Measurements from ENCODE around the gene MTRFR. TPM values are rescaled to one million over a fixed set of nuclear protein-coding genes. Genes with fewer than 3 reads are reported as not detected.
"Not testable (repeated sequence)": the region's sequence is repeated elsewhere in the genome, so short reads cannot be mapped to it uniquely, and the experiment has no call there.

The MTRFR gene
- 10 to 100 TPM; 29.9 to 30.0 TPM for total RNA-seq

DNA sequence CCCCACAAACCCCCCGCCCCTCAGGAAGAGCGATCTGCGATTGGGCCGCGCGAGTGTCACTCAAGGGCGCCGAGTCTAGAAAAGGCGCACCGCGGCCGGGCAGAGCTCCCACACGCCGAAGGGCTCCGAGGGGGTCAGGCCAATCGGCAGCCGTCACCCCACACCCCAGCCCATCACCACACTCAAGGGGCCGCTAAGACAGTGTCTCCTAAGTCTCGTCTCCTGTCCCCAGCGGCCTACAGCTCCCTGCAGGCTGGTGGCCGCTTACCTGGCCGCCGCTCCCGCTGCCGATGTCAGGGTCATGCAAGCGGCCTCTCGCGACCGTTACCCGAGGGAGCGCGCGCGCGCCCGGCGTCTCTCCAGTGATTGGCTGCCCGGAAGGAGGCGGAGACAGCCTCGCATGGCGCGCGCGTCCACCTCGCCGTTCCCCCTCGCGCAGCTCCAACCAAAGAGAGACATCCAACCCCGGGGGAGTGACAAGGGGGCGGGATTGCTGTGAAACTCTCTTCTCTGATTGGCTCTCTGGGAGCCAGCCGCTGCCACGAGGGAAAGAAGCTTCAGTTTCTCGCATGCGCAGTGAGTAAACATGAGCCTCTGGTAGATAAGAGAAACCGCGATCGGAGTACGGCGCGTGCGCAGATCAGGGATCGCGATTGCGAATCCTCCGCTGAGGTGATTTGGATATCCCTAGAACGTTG lies at the start of gene MTRFR, which contains the start of gene MPHOSPH9:
TSS of gene MTRFR (plus strand) at position 630 of the 698 bp plus-strand sequence. CDS start 20,239 bp downstream, outside the sequence.
TSS of gene MPHOSPH9 (minus strand) at position 335 of the 698 bp plus-strand sequence. CDS start 2,777 bp downstream, outside the sequence.
- peaks cover 76% of the 10 kb centered on the region for H3K4me1 Mint-ChIP-seq
- CTCF ChIA-PET = interaction anchor here (0.5 to 3.4 kb wide), 13 partner anchors 8 to 752 kb away, joined by 3 to 24 read pairs (median 4); partner anchors contain the start of gene KMT5A
- POLR2A ChIA-PET = interaction anchor here (0.6 to 5.9 kb wide), 72 partner anchors 9 to 1155 kb away, joined by 3 to 157 read pairs (median 5); partner anchors contain the start of genes ABCB9, ARL6IP4, ATP6V0A2 and DDX55

DNA sequence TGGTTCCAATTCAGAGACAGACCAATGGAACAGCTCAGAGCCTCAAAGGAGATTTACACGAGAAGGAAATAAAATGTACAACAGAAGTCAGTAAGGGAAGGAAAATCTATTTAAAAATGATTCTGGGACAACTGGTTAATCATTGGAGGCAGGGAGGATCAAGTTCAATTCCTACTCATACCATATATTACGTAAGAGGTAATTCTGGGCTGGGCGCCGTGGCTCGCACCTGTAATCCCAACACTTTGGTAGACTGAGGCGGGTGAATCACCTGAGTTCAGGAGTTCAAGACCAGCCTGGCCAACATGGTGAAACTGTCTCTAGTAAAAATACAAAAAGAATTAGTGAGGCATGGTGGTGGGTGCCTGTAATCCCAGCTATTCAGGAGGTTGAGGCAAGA lies 45.6 kb upstream of the MTRFR start:
- Mint-ChIP-seq H3K4me1 (peaks cover 2% of the 10 kb centered on the region), H3K9me3 (no peaks in the 10 kb centered on the region), H3K27me3 (no peaks in the 10 kb centered on the region), H3K27ac (no peak overlapping the region), H3K36me3 (ENCODE audit: low read depth) (peaks cover 53% of the 10 kb centered on the region), H3K4me3 (no peak overlapping the region)
- no peak for DNase-seq
- ChIA-PET POLR2A (interaction anchor here (0.7 kb wide), 1 partner anchor 21 kb away, joined by 3 read pairs; no protein-coding TSS in a partner anchor), CTCF (no interaction called here)

More for the DNA sequence above, at the start of gene MTRFR, which contains the start of gene MPHOSPH9:
- Mint-ChIP-seq H3K27ac (peak within 1 kb of the TSS; percentile 97), H3K9me3 (no peaks in the 10 kb centered on the region), H3K36me3 (ENCODE audit: low read depth) (peaks cover 48% of the 10 kb centered on the region), H3K27me3 (no peaks in the 10 kb centered on the region), H3K4me3 (peak within 1 kb of the TSS; percentile 94)
- DNase-seq = peak; percentile 99

DNA sequence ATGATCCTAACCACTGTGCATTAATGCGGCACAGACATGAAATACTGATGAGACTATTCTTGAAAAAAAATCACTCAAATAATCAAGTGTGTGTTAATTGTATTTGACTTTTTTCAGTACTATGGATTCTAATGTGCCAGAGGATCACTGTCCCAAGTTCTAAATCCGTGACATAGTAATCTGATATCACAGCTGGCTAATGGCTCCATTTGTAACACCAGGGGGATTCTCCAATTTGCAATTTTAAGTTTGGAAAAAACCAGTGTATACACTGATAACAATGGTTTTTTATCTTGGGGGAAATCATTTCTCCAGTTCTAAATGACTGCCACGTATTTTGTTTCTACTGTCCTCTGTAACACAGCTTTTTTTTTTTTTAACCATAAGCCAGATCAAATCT lies 33.3 kb upstream of the MTRFR start:
- no peaks in the 10 kb centered on the region for H3K27me3 Mint-ChIP-seq
- no peak overlapping the region for H3K27ac Mint-ChIP-seq
- DNase-seq = no peak
- H3K4me1 Mint-ChIP-seq = peaks cover 19% of the 10 kb centered on the region
- CTCF ChIA-PET = interaction anchor here (1.0 to 1.3 kb wide), 2 partner anchors 36 to 38 kb away, joined by 4 to 6 read pairs; no protein-coding TSS in a partner anchor
- POLR2A ChIA-PET = no interaction called here
- H3K4me3 Mint-ChIP-seq = no peak overlapping the region
- H3K36me3 Mint-ChIP-seq (ENCODE audit: low read depth) = peaks cover 56% of the 10 kb centered on the region
- H3K9me3 Mint-ChIP-seq = no peaks in the 10 kb centered on the region

DNA sequence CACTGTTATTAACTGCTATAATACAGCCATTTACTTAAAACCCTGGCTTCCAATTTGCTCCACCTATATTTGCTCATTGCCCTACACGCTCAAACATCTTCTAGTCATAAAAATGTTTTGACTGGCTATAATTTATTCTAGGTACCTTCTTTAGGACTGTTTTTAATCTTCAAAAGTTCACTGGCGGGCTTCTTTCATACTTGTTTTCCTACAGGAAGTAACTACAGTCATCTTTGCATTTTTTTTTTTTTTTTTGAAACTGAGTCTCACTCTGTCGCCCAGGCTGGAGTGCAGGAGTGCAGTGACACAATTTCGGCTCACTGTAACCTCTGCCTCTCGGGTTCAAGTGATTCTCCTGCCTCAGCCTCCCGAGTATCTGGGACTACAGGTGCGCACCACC lies 32.8 kb upstream of the MTRFR start:
- ChIA-PET POLR2A (interaction anchor here (2.1 kb wide), 1 partner anchor 23 kb away, joined by 8 read pairs; no protein-coding TSS in a partner anchor), CTCF (interaction anchor here (1.0 to 1.3 kb wide), 2 partner anchors 36 to 38 kb away, joined by 4 to 6 read pairs; no protein-coding TSS in a partner anchor)
- Mint-ChIP-seq H3K9me3 (no peaks in the 10 kb centered on the region), H3K27me3 (no peaks in the 10 kb centered on the region), H3K36me3 (ENCODE audit: low read depth) (peaks cover 55% of the 10 kb centered on the region), H3K4me1 (peaks cover 19% of the 10 kb centered on the region), H3K4me3 (no peak overlapping the region), H3K27ac (peak overlapping the region; percentile 61)
- no peak for DNase-seq

DNA sequence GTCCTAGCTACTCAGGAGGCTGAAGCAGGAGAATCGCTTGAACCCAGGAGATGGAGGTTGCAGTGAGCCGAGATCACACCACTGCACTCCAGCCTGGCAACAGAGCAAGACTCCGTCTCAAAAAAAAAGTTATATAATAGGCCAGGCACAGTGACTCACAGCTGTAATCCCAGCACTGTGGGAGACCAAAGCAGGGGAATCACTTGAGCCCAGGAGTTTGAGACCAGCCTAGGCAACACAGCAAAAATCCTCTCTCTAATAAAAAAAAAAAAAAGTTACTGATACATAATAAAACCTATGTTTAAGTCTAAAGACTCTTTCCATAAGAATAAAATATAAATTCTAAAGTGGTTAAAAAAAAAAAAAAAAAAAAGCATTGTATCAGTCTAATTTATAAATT lies 26.4 kb upstream of the MTRFR start:
- DNase-seq, H3K4me1 Mint-ChIP-seq, H3K9me3 Mint-ChIP-seq, H3K27ac Mint-ChIP-seq, CTCF ChIA-PET, H3K27me3 Mint-ChIP-seq, POLR2A ChIA-PET, H3K4me3 Mint-ChIP-seq: not testable (repeated sequence)
- peaks cover 56% of the 10 kb centered on the region for H3K36me3 Mint-ChIP-seq (ENCODE audit: low read depth)

DNA sequence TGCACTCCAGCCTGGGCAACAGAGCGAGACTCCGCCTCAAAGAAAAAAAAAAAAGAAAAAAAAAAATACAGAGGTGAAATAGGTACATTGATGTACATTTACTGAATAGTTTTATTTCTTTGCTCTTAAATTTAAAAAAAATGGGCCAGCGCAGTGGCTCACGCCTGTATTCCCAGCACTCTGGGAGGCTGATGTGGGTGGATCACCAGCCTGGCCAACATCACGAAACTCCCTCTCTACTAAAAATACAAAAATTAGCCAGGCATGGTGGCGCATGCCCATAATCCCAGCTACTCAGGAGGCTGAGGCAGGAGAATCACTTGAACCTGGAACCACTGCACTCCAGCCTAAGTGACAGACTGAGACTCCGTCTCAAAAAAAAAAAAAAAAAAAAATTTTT lies 25.4 kb upstream of the MTRFR start:
- ChIA-PET CTCF (interaction anchor here (0.7 kb wide), 2 partner anchors 11 to 129 kb away, joined by 4 read pairs; no protein-coding TSS in a partner anchor), POLR2A (interaction anchor here (2.1 kb wide), 1 partner anchor 25 kb away, joined by 12 read pairs; the partner anchor contains the start of genes MPHOSPH9 and MTRFR)
- not testable (repeated sequence) for H3K27ac Mint-ChIP-seq, DNase-seq, H3K4me3 Mint-ChIP-seq, H3K27me3 Mint-ChIP-seq, H3K4me1 Mint-ChIP-seq, H3K9me3 Mint-ChIP-seq
- H3K36me3 Mint-ChIP-seq (ENCODE audit: low read depth) = peaks cover 53% of the 10 kb centered on the region

DNA sequence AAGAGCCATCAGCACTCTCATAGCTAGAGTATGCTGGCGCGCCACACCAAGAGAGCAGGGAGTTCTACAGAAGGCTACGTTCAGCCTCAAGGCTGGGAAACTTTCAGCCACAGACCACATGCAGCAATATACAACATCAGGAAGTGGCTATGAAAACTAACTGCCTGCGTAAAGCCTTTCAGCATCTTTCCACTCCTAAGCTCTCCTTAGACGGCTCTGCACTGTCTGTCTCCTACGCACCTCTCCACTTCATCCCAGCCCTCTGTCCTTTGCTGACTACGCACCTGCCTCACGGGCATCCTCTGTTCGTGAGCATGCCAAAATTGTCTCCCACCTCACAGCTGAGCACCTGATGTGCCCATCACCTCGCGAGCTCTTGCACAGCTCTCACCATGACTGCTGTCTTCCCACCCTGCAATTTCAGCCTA lies 10.0 kb upstream of the MTRFR start:
- peaks cover 40% of the 10 kb centered on the region for H3K4me1 Mint-ChIP-seq
- POLR2A ChIA-PET = interaction anchor here (0.6 to 4.3 kb wide), 12 partner anchors 9 to 490 kb away, joined by 3 to 157 read pairs (median 4); partner anchors contain the start of genes MPHOSPH9, MTRFR, OGFOD2 and PITPNM2
- no peaks in the 10 kb centered on the region for H3K9me3 Mint-ChIP-seq
- no peaks in the 10 kb centered on the region for H3K27me3 Mint-ChIP-seq
- DNase-seq = peak; percentile 73
- peak overlapping the region; percentile 99 for H3K27ac Mint-ChIP-seq
- H3K4me3 Mint-ChIP-seq = peak overlapping the region; percentile 66
- CTCF ChIA-PET = interaction anchor here (0.6 to 8.0 kb wide), 9 partner anchors 9 to 386 kb away, joined by 3 to 92 read pairs (median 4); partner anchors contain the start of genes MPHOSPH9 and MTRFR
- H3K36me3 Mint-ChIP-seq (ENCODE audit: low read depth) = peaks cover 62% of the 10 kb centered on the region

DNA sequence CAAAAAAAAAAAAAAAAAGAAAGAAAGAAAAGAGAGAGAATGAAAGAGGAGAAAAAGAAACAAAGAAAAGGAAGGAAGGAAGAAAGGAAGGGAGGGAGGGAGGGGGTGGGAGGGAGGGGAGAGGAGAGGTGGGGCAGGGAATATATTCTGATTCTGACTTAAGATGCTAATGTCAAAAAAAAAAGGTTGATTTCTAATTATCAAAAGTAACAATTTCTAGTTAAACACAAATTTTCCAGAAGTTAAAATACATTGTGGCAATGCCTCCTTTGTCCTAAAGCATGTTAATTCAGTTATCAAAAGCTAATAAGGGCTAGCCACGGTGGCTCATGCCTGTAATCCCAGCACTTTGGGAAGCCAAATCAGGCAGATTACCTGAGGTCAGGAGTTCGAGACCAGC lies 7.8 kb upstream of the MTRFR start:
- H3K27me3 Mint-ChIP-seq = no peaks in the 10 kb centered on the region
- POLR2A ChIA-PET = interaction anchor here (1.4 to 4.3 kb wide), 3 partner anchors 8 to 251 kb away, joined by 3 to 157 read pairs (median 4); partner anchors contain the start of genes MPHOSPH9, MTRFR and OGFOD2
- H3K4me1 Mint-ChIP-seq = peaks cover 60% of the 10 kb centered on the region
- H3K4me3 Mint-ChIP-seq = no peak overlapping the region
- H3K36me3 Mint-ChIP-seq (ENCODE audit: low read depth) = peaks cover 53% of the 10 kb centered on the region
- CTCF ChIA-PET = interaction anchor here (1.1 to 8.0 kb wide), 3 partner anchors 8 to 16 kb away, joined by 6 to 92 read pairs (median 6); partner anchors contain the start of genes MPHOSPH9 and MTRFR
- no peaks in the 10 kb centered on the region for H3K9me3 Mint-ChIP-seq
- no peak for DNase-seq
- H3K27ac Mint-ChIP-seq = no peak overlapping the region

DNA sequence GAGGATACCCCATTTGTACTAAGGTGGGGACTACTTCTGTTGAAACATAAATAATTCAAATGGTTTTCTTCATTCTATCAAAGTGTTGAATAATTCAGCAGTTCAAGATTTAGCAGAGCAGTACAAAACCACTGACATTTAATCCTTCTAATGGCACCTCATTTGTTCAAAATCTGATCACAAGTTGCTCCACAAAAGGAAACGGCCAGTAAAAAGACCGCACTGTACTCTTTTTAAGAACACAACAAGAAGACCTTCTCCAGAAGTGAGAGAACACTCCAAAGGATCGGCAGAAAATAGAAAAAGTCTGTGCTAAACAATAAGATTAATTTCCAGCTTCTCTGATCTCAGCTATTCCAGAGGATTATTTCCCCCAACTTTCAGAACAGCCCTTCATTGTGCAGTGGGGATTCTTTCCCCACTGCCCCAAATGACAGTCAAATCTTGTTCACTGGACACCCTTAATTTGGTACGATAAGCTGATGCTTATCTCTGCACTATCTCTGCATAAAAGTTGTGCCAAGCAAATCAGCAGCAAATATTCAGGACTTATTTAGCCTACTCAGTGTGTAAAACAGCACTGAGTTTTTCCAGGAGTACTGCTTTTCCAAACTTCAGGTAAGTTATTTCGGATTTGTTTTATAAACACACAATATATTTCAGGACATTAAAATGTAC lies 5.5 kb upstream of the MTRFR start:
- no peaks in the 10 kb centered on the region for H3K9me3 Mint-ChIP-seq
- no peaks in the 10 kb centered on the region for H3K27me3 Mint-ChIP-seq
- H3K27ac Mint-ChIP-seq = no peak overlapping the region
- ChIA-PET POLR2A (interaction anchor here (1.4 kb wide), 1 partner anchor 11 kb away, joined by 3 read pairs; no protein-coding TSS in a partner anchor), CTCF (interaction anchor here (8.0 kb wide), 1 partner anchor 9 kb away, joined by 92 read pairs; no protein-coding TSS in a partner anchor)
- H3K36me3 Mint-ChIP-seq (ENCODE audit: low read depth) = peaks cover 44% of the 10 kb centered on the region
- H3K4me3 Mint-ChIP-seq = peak overlapping the region; percentile 13
- no peak for DNase-seq
- H3K4me1 Mint-ChIP-seq = peaks cover 67% of the 10 kb centered on the region

DNA sequence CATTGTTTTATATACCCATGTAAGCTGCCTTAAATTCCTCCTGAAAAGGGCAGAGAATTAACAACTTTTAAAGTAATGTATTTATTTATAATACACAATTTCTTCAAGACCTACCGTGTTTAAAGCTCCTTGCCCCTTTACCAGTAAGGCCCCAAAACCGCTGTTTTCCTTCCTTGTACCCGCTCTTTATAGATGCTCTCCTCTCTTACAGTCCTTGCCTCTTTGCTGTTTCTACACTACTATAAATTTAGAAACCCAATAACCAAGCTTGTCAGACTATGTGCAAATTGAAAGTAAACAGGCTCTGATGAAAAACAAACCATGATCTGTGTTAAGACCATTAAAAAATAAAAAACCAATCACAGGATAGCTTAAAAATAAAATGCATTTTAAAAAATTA lies 4.2 kb upstream of the MTRFR start:
- DNase-seq = no peak
- peaks cover 50% of the 10 kb centered on the region for H3K36me3 Mint-ChIP-seq (ENCODE audit: low read depth)
- CTCF ChIA-PET = interaction anchor here (8.0 kb wide), 1 partner anchor 8 kb away, joined by 92 read pairs; no protein-coding TSS in a partner anchor

DNA sequence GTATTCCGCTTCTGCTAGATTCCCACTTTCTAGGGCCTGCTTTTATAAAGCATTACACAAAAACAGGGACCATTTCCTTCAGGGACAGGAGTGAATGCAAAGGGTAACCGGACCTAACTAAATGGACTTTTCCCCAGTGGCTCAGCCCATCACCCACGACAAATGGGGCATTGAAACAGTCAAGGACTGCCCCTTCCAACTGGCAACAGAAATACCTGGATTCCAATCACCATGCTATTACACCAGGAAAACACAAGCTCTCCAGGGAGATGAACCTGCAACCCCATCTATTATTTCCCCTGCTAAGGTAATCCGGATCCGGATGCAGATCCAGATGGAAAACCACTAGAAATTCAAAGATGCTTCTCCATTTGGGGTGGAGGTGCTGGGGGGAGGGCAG lies 1.3 kb upstream of the MTRFR start:
- Mint-ChIP-seq H3K9me3 (no peaks in the 10 kb centered on the region), H3K27me3 (no peaks in the 10 kb centered on the region), H3K27ac (peak overlapping the region; percentile 97), H3K4me1 (peaks cover 72% of the 10 kb centered on the region), H3K4me3 (peak overlapping the region; percentile 94), H3K36me3 (ENCODE audit: low read depth) (peaks cover 49% of the 10 kb centered on the region)
- ChIA-PET CTCF (interaction anchor here (1.2 to 3.4 kb wide), 4 partner anchors 9 to 188 kb away, joined by 4 to 24 read pairs (median 6); partner anchors contain the start of gene KMT5A), POLR2A (interaction anchor here (0.8 to 5.9 kb wide), 39 partner anchors 9 to 731 kb away, joined by 3 to 157 read pairs (median 11); partner anchors contain the start of genes ABCB9, ARL6IP4, ATP6V0A2 and DDX55)
- DNase-seq = no peak

More for the DNA sequence above, 4.2 kb upstream of the MTRFR start:
- peak overlapping the region; percentile 66 for H3K4me3 Mint-ChIP-seq
- peak overlapping the region; percentile 77 for H3K27ac Mint-ChIP-seq
- POLR2A ChIA-PET = interaction anchor here (0.5 to 0.9 kb wide), 5 partner anchors 8 to 484 kb away, joined by 3 read pairs; no protein-coding TSS in a partner anchor
- peaks cover 65% of the 10 kb centered on the region for H3K4me1 Mint-ChIP-seq
- no peaks in the 10 kb centered on the region for H3K9me3 Mint-ChIP-seq
- H3K27me3 Mint-ChIP-seq = no peaks in the 10 kb centered on the region

DNA sequence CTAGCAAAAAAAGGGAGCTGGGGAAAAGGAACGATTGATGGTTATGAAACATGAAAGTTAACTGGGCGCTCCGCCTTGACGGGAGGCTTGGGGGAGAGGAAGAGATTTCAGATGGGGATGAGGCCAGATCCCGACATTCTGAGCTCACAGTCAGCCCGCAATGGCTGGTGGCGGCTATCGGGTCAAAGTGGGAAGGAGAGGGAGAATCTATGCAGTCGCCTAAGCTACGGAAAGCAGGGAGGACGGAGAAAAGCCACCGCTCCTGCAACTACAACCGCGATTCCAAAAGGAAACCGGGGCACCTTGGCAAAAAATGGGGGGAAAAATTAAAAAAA lies 797 bp upstream of the MTRFR start:
- ChIA-PET POLR2A (interaction anchor here (0.6 to 5.9 kb wide), 66 partner anchors 9 to 1154 kb away, joined by 3 to 157 read pairs (median 6); partner anchors contain the start of genes ABCB9, ARL6IP4, ATP6V0A2 and DDX55), CTCF (interaction anchor here (0.6 to 3.4 kb wide), 7 partner anchors 10 to 752 kb away, joined by 3 to 24 read pairs (median 4); partner anchors contain the start of gene KMT5A)
- H3K27ac Mint-ChIP-seq = peak overlapping the region; percentile 97
- H3K4me3 Mint-ChIP-seq = peak overlapping the region; percentile 94
- H3K27me3 Mint-ChIP-seq = no peaks in the 10 kb centered on the region
- H3K36me3 Mint-ChIP-seq (ENCODE audit: low read depth) = peaks cover 51% of the 10 kb centered on the region
- no peaks in the 10 kb centered on the region for H3K9me3 Mint-ChIP-seq
- no peak for DNase-seq
- peaks cover 76% of the 10 kb centered on the region for H3K4me1 Mint-ChIP-seq

Data from activated CD4-positive, alpha-beta memory T cell treated with anti-CD3 and anti-CD28 coated beads, Interleukin-2, amount 10 ng/mL, durations not matched to agents 7 days and 5 days (primary cell).